ENCODE data around the gene FZD8. TPM values are rescaled to one million over a fixed set of nuclear protein-coding genes. Genes with fewer than 3 reads are reported as not detected.
A peak's percentile ranks its signal among the peaks of the same experiment; 100 is the strongest.

The FZD8 gene
- total and polyA plus RNA-seq, 2 donors, result 2.1 to 4.3 TPM

DNA sequence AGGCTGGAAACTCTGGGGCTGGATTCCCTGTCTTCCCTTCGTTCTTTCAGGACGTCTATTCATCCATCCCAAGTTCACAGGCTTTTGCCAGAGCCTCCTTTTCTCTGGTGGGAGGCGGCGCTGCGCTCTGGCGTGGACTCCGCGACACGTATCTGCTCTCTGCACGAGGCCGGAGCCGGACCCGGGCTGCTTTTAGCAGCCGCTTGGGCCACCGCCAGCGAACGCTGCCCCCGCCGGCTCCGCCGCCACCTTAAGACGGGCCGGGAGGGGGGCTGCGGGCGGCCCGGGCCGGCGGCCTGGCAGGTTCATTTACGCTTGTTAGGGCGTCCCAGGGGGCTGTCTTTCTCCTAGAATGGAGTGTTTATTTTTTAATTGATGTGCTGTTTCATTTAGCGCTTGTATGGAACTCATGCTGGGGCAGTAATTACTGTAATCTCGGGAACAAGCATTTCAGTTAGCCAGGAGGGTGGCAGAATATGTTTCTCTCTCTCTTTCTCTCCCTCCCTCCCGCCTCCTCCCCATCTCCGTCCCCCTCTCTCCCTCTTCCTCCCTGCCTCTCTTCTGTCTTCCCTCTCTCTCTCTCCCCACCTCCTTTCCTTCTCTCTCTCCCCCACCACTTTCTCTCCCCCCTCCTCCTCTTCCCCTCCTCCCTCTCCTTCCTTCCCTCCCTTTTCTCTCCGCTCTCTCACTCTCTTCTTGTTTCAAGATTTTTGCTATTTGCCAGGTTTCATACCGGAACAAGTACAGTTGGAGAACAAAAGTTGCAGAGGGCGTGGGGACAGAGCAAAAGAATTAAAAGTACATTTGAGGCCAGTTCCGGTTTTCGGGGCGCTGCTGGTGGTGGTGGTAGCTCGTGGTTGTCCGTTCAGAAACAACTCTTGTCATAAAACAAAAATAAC, 1.3 kb upstream of the FZD8 start:
- Histone ChIP-seq H3K27me3 (ENCODE audit: control insufficient read depth in 2 of 2, insufficient read depth in 1 of 2, low read length in 1 of 2) (peaks cover 65 to 72% of the 10 kb centered on the region in 2 donors), H3K36me3 (ENCODE audit: control insufficient read depth in 2 of 2, insufficient read depth in 2 of 2, low read length in 1 of 2) (no peaks in the 10 kb centered on the region), H3K9me3 (ENCODE audit: control insufficient read depth in 2 of 2, insufficient read depth in 1 of 2, low read length in 1 of 2) (peaks cover 0 to 2% of the 10 kb centered on the region in 2 donors), H3K4me3 (ENCODE audit: low read length in 2 of 2) (peak overlapping the region; percentile 50 to 64), H3K27ac (ENCODE audit: low read depth in 1 of 2, low read length in 1 of 2) (no peak overlapping the region), H3K4me1 (ENCODE audit: control insufficient read depth in 2 of 2, insufficient read depth in 2 of 2, low read length in 2 of 2) (peaks cover 3 to 20% of the 10 kb centered on the region in 2 donors)
- DNase-seq (ENCODE audit: low read depth in 6 of 9, low spot score in 9 of 9), result peak in 1 of 9 donors; percentile 12
- WGBS, result 2% methylated on average over 42 of the region's 42 CpGs

DNA sequence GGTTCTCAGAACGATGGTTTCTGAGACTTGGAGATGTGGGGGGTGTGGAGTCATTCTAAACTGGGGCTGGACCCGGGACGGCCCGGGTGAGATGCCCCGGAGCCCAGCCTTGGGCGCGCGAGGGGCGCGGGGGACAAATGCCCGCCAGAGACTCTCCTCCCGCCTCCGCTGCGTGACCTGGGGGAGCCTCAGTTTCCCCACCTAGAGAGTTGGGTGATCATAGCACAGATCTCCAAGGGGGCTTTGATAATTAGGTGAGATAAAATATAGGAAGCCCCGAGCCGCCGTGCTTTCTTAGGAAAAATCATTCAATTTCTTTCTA, 658 bp upstream of the FZD8 start:
- no peak overlapping the region for H3K27ac ChIP-seq (ENCODE audit: low read depth in 1 of 2, low read length in 1 of 2)
- WGBS, result 2% methylated on average over 17 of the region's 17 CpGs
- peaks cover 0 to 2% of the 10 kb centered on the region in 2 donors for H3K9me3 ChIP-seq (ENCODE audit: control insufficient read depth in 2 of 2, insufficient read depth in 1 of 2, low read length in 1 of 2)
- no peak for DNase-seq (ENCODE audit: low read depth in 6 of 9, low spot score in 9 of 9)
- H3K36me3 ChIP-seq (ENCODE audit: control insufficient read depth in 2 of 2, insufficient read depth in 2 of 2, low read length in 1 of 2), result no peaks in the 10 kb centered on the region
- peaks cover 72 to 78% of the 10 kb centered on the region in 2 donors for H3K27me3 ChIP-seq (ENCODE audit: control insufficient read depth in 2 of 2, insufficient read depth in 1 of 2, low read length in 1 of 2)
- H3K4me1 ChIP-seq (ENCODE audit: control insufficient read depth in 2 of 2, insufficient read depth in 2 of 2, low read length in 2 of 2), result peaks cover 3 to 20% of the 10 kb centered on the region in 2 donors
- peak overlapping the region; percentile 50 to 64 for H3K4me3 ChIP-seq (ENCODE audit: low read length in 2 of 2)

DNA sequence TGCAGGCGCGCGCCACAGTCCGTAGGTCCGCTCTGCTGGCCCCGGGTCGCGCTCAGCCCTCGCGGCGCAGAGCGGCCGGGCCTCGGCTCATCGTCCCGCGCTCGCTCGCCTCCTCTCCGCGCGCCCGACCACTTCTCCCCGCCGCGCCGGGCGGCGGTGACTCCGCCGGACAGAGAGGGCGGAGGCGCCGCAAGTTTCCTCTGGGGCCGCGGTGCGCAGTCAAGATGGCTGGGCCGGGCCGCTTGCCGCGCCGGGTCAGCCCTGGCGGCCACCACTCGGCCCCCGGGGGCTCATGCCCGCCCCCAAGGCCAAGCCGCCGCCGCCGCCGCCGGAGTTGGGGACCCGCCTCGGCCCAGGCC, 441 bp downstream of the FZD8 start:
- peaks cover 0 to 2% of the 10 kb centered on the region in 2 donors for H3K9me3 ChIP-seq (ENCODE audit: control insufficient read depth in 2 of 2, insufficient read depth in 1 of 2, low read length in 1 of 2)
- DNase-seq (ENCODE audit: low read depth in 6 of 9, low spot score in 9 of 9), result peak in 3 of 9 donors; percentile 4 to 25 (median 9)
- H3K27me3 ChIP-seq (ENCODE audit: control insufficient read depth in 2 of 2, insufficient read depth in 1 of 2, low read length in 1 of 2), result peaks cover 82 to 89% of the 10 kb centered on the region in 2 donors
- peak overlapping the region in 1 of 2 donors; percentile 46 for H3K27ac ChIP-seq (ENCODE audit: low read depth in 1 of 2, low read length in 1 of 2)
- H3K4me1 ChIP-seq (ENCODE audit: control insufficient read depth in 2 of 2, insufficient read depth in 2 of 2, low read length in 2 of 2), result peaks cover 3 to 22% of the 10 kb centered on the region in 2 donors
- WGBS, result under 1% methylated on average over 54 of the region's 54 CpGs
- peak overlapping the region; percentile 50 to 64 for H3K4me3 ChIP-seq (ENCODE audit: low read length in 2 of 2)
- H3K36me3 ChIP-seq (ENCODE audit: control insufficient read depth in 2 of 2, insufficient read depth in 2 of 2, low read length in 1 of 2), result no peaks in the 10 kb centered on the region

DNA sequence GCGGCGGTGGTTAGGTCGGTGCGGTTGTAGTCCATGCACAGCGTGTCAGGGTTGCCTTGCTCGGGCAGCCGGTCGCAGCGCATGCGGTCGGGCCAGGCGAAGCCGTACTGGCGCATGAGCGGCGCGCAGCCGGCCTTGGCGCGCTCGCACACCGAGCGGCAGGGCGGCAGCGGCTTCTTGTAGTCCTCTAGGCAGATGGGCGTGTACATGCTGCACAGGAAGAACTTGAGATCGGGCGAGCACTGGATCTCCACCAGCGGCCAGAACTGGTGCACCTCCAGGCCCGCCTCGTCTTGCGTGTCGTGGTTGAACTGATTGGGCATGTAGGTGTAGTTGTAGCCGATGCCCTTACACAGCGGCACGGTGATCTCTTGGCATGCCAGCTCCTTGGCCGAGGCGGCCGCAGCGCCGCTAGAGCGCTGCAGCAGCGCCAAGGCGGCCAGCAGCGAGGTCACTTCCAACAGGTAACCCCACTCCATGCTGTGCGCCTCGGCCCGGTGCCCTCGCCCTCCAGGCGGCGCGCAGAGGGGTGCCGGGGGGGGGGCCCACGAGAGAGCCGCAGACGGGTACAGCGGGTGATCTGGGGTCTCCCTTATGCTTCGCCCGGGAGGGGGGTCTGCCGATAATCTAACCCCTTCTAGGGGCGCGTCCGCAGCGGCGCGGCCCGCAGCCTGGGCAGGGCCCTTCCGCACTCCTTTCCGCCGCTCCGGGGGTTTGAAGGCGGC, 983 bp downstream of the FZD8 start:
- Histone ChIP-seq H3K9me3 (ENCODE audit: control insufficient read depth in 2 of 2, insufficient read depth in 1 of 2, low read length in 1 of 2) (peaks cover 0 to 2% of the 10 kb centered on the region in 2 donors), H3K36me3 (ENCODE audit: control insufficient read depth in 2 of 2, insufficient read depth in 2 of 2, low read length in 1 of 2) (no peaks in the 10 kb centered on the region), H3K27ac (ENCODE audit: low read depth in 1 of 2, low read length in 1 of 2) (peak overlapping the region in 1 of 2 donors; percentile 36), H3K27me3 (ENCODE audit: control insufficient read depth in 2 of 2, insufficient read depth in 1 of 2, low read length in 1 of 2) (peaks cover 82 to 88% of the 10 kb centered on the region in 2 donors), H3K4me3 (ENCODE audit: low read length in 2 of 2) (peak overlapping the region; percentile 36 to 64), H3K4me1 (ENCODE audit: control insufficient read depth in 2 of 2, insufficient read depth in 2 of 2, low read length in 2 of 2) (peaks cover 3 to 22% of the 10 kb centered on the region in 2 donors)
- peak in 4 of 9 donors; percentile 22 to 56 (median 40) for DNase-seq (ENCODE audit: low read depth in 6 of 9, low spot score in 9 of 9)
- 1% methylated on average over 72 of the region's 72 CpGs for WGBS

DNA sequence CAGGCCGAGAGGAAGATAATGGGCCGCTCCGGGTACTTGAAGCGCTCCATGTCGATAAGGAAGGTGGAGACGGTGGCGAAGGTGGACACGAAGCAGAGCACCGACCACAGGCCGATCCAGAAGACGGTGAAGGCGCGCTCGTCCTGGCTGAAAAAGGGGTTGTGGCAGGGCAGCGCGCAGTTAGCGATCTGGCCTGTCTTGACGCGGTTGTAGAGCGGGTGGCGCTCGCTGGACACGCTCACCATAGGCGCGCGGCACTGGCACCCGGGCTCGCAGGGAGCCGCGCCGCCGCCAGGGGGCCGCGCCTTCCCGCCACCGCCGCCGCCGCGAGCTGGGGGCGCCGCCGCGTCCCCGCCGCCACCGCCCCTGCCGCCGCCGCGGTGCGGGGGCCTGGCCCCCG, 1.6 kb downstream of the FZD8 start:
- Histone ChIP-seq H3K27me3 (ENCODE audit: control insufficient read depth in 2 of 2, insufficient read depth in 1 of 2, low read length in 1 of 2) (peaks cover 82 to 85% of the 10 kb centered on the region in 2 donors), H3K36me3 (ENCODE audit: control insufficient read depth in 2 of 2, insufficient read depth in 2 of 2, low read length in 1 of 2) (no peaks in the 10 kb centered on the region), H3K4me3 (ENCODE audit: low read length in 2 of 2) (peak overlapping the region; percentile 24 to 64), H3K27ac (ENCODE audit: low read depth in 1 of 2, low read length in 1 of 2) (no peak overlapping the region), H3K9me3 (ENCODE audit: control insufficient read depth in 2 of 2, insufficient read depth in 1 of 2, low read length in 1 of 2) (peaks cover 0 to 2% of the 10 kb centered on the region in 2 donors), H3K4me1 (ENCODE audit: control insufficient read depth in 2 of 2, insufficient read depth in 2 of 2, low read length in 2 of 2) (peaks cover 3 to 22% of the 10 kb centered on the region in 2 donors)
- WGBS, result under 1% methylated on average over 53 of the region's 53 CpGs
- peak in 3 of 9 donors; percentile 29 to 55 (median 35) for DNase-seq (ENCODE audit: low read depth in 6 of 9, low spot score in 9 of 9)

DNA sequence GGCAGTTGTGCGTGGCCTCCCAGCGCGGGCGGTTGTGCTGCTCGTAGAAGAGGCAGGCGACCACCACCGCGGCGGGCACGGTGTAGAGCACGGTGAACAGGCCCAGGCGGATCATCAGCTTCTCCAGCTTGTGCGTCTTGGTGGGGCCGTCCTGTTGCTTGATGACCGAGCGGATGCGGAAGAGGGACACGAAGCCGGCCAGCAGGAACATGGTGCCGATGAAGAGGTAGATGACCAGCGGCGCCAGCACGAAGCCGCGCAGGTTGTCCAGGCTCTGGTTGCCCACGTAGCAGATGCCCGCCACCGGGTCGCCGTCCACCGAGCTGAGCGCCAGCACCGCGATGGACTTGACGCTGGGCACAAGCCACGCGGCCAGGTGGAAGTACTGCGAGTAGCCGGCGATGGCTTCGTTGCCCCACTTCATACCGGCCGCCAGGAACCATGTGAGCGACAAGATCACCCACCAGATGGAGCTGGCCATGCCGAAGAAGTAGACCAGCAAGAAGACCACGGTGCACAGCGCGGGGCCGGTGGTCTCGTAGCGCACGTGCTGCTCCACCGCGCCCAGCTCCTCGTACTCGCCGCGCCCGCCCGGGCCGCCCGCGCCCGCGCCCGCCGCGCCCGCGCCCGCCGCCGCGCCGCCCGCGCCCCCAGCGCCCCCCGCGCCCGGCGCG, 2.2 kb downstream of the FZD8 start:
- H3K4me3 ChIP-seq (ENCODE audit: low read length in 2 of 2), result peak overlapping the region; percentile 24 to 64
- H3K27me3 ChIP-seq (ENCODE audit: control insufficient read depth in 2 of 2, insufficient read depth in 1 of 2, low read length in 1 of 2), result peaks cover 78 to 79% of the 10 kb centered on the region in 2 donors
- no peak overlapping the region for H3K27ac ChIP-seq (ENCODE audit: low read depth in 1 of 2, low read length in 1 of 2)
- H3K36me3 ChIP-seq (ENCODE audit: control insufficient read depth in 2 of 2, insufficient read depth in 2 of 2, low read length in 1 of 2), result no peaks in the 10 kb centered on the region
- peaks cover 3 to 22% of the 10 kb centered on the region in 2 donors for H3K4me1 ChIP-seq (ENCODE audit: control insufficient read depth in 2 of 2, insufficient read depth in 2 of 2, low read length in 2 of 2)
- DNase-seq (ENCODE audit: low read depth in 6 of 9, low spot score in 9 of 9), result peak in 1 of 9 donors; percentile 4
- WGBS, result 5% methylated on average over 83 of the region's 83 CpGs
- H3K9me3 ChIP-seq (ENCODE audit: control insufficient read depth in 2 of 2, insufficient read depth in 1 of 2, low read length in 1 of 2), result peaks cover 0 to 2% of the 10 kb centered on the region in 2 donors

DNA sequence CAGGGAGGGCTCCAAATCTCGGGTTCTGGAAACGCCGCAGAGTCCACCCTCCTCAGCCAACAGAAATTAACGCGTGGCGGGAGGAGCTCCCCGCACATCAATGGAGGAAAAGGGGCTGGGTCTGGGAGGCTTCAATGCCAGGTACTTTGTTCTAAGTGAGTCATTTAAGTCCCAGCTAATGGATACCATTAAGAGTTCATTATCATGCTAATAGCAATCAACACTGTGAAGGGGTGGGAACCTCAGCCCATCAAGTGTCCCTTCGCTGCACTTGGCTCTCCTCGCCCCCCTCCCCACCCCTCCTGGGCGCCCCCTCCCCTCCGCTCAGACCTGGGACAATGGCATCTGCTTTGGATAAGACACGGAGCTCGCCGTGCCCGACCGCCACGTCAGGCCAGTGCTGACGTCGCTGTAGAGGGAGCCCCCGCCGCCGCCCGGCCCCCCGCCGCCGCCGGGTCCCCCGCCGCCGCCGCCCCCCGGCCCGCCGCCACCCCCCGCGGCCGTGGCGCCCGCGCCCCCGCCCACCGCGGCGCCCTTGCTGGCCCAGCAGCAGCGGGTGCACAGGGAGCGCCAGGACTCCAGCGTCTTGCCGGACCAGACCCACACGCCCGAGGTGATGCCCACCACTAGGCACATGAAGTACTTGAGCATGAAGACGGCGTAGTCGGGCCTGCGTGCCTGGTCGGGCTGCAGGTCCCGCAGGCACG, 2.9 kb downstream of the FZD8 start:
- Histone ChIP-seq H3K4me1 (ENCODE audit: control insufficient read depth in 2 of 2, insufficient read depth in 2 of 2, low read length in 2 of 2) (peaks cover 3 to 22% of the 10 kb centered on the region in 2 donors), H3K4me3 (ENCODE audit: low read length in 2 of 2) (peak overlapping the region; percentile 9 to 16), H3K36me3 (ENCODE audit: control insufficient read depth in 2 of 2, insufficient read depth in 2 of 2, low read length in 1 of 2) (no peaks in the 10 kb centered on the region), H3K27me3 (ENCODE audit: control insufficient read depth in 2 of 2, insufficient read depth in 1 of 2, low read length in 1 of 2) (peaks cover 72 to 73% of the 10 kb centered on the region in 2 donors), H3K9me3 (ENCODE audit: control insufficient read depth in 2 of 2, insufficient read depth in 1 of 2, low read length in 1 of 2) (peaks cover 0 to 2% of the 10 kb centered on the region in 2 donors), H3K27ac (ENCODE audit: low read depth in 1 of 2, low read length in 1 of 2) (no peak overlapping the region)
- no peak for DNase-seq (ENCODE audit: low read depth in 6 of 9, low spot score in 9 of 9)
- WGBS, result 15% methylated on average over 57 of the region's 57 CpGs

DNA sequence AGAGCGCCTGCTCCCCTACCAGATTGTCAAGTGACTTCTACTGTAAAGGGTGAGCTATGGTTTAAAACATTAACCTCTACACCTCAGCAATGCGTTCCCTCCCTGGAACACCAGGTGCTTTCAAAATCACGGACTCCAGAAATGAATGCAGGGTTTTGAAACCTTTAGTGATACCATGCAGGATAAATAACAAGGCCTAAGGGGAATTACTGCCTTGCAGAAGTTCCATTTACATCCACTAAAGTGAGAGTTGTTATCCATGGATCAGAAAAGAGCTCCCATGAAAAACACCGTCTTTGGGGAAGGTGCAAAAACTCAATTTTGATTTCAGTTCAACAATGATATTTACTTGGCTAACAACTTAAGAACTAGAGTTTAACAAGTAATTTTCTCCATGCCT, 4.0 kb downstream of the FZD8 start:
- Histone ChIP-seq H3K9me3 (ENCODE audit: control insufficient read depth in 2 of 2, insufficient read depth in 1 of 2, low read length in 1 of 2) (peaks cover 0 to 2% of the 10 kb centered on the region in 2 donors), H3K36me3 (ENCODE audit: control insufficient read depth in 2 of 2, insufficient read depth in 2 of 2, low read length in 1 of 2) (no peaks in the 10 kb centered on the region), H3K4me3 (ENCODE audit: low read length in 2 of 2) (no peak overlapping the region), H3K27me3 (ENCODE audit: control insufficient read depth in 2 of 2, insufficient read depth in 1 of 2, low read length in 1 of 2) (peaks cover 62 to 63% of the 10 kb centered on the region in 2 donors), H3K4me1 (ENCODE audit: control insufficient read depth in 2 of 2, insufficient read depth in 2 of 2, low read length in 2 of 2) (peaks cover 3 to 19% of the 10 kb centered on the region in 2 donors), H3K27ac (ENCODE audit: low read depth in 1 of 2, low read length in 1 of 2) (no peak overlapping the region)
- 94% methylated on average over 4 of the region's 4 CpGs for WGBS
- DNase-seq (ENCODE audit: low read depth in 6 of 9, low spot score in 9 of 9), result no peak
